Lung microvascular endothelial cell (primary cell): ENCODE data around the gene RNU1-1. TPM values are rescaled to one million over a fixed set of nuclear protein-coding genes. Genes with fewer than 3 reads are reported as not detected.

Experiments used
- total RNA-seq: library from RNA; depleted of rRNA; stranded (reverse); fragments of >200 nt; gene quantifications from 2 replicates; pipeline ENCODE4 v1.2.1, GENCODE V29; 2014

Gene RNU1-1
- total RNA-seq, 1 donor from 2014 or later: 5,258 TPM

Other genes with a start within 250 kb of the RNU1-1 start
- gene FBXO42, start 161.8 kb downstream of the RNU1-1 start, total RNA-seq: 5.2 and 6.3 TPM in 2 replicates
- gene SZRD1, start 147.0 kb downstream of the RNU1-1 start, total RNA-seq: 24.4 and 28.4 TPM in 2 replicates
- gene SPATA21, start 76.9 kb downstream of the RNU1-1 start, total RNA-seq: not detected in 2 replicates
- 132 and 179 TPM in 2 replicates for gene NECAP2, start 73.6 kb downstream of the RNU1-1 start, total RNA-seq
- gene NBPF1, start 99.3 kb upstream of the RNU1-1 start, total RNA-seq: 20.2 and 20.7 TPM in 2 replicates
- gene RNU1-3, start 152.7 kb upstream of the RNU1-1 start, total RNA-seq: under 0.01 and 5,258 TPM in 2 replicates
- gene RNU1-4, start 226.2 kb upstream of the RNU1-1 start, total RNA-seq: under 0.01 and 5,258 TPM in 2 replicates